COR-L47 (cell line): Measurements from ENCODE around the gene FRYL.
A peak's percentile ranks its signal among the peaks of the same experiment; 100 is the strongest.

Experiments
- DNase-seq: peaks from one replicate; lab custom pipeline; 2025; lab: John Stamatoyannopoulos, UW

Gene FRYL

DNA sequence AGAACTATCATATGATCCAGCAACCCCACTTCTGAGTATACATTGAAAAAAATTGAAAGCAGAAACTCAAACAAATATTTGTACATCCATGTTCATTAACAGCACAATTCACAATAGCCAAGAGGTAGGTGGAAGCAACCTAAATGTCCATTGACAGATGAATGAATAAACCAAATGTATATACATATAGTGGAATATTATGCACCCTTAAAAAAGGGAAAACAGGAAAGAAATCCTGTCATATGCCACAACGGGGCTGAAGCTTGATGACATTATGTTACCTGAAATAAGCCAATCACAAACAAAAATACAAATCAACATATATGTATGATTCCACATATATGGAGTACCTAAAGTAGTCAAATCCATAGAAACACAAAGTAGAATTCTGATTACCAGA, 222.1 kb downstream of the FRYL start:
- DNase-seq, result no peak

DNA sequence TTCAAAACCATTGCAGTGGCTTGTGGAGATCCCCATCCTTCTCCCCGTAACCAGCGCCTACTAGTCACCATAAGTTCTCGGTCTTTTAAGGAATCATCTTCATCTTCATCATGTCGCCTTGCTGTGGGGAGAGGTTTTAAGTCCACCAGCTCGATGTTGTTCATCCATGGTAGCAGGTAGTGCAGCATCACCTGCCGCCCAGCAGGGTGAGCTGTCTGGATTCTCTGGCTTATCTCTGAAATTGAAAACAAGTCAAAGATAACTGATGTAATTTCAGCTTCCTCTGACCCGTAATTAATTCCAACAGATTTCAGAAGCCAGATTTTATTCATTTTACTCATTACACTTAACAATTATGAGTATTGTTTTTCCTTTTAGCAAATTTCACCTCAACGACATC, 222.6 kb downstream of the FRYL start:
- peak; percentile 4 for DNase-seq

DNA sequence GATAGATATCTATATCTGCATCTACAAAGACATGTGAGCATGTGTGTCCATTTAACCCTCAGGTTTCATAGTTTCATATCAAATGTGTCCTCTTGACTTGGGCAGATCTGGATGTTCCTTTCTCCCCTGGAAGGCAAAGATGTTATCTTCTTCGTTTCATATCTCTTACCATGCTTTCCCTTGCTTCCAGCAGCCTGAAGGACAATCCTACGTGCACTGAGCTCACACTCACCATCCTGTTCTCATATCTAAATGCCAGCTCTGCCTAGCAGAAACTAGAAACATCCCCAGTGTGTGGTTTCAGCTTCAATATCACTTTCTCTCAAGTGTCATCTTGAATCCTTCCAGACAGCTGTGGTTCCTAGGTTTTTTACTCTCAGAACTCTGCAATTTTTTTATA, 223.8 kb downstream of the FRYL start:
- no peak for DNase-seq

DNA sequence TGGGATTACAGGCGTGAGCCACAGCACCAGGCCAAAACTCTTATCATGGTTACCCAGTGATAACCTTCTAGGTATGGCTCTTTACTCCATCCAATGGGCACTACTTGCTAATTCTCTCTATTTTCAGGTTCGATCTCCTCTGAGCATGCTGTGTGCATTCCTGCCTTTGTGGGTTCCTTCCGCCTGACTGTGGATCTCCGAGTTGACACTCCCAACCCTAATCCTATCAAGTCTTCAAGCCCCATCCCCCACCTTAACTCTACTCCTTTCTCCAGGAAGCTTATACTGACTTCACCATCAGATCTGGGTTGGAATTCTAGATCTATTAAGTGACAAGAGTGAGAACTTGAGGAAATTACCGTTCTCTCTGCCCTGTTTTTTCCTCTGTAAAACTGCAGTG, 225.5 kb downstream of the FRYL start:
- DNase-seq, result no peak

DNA sequence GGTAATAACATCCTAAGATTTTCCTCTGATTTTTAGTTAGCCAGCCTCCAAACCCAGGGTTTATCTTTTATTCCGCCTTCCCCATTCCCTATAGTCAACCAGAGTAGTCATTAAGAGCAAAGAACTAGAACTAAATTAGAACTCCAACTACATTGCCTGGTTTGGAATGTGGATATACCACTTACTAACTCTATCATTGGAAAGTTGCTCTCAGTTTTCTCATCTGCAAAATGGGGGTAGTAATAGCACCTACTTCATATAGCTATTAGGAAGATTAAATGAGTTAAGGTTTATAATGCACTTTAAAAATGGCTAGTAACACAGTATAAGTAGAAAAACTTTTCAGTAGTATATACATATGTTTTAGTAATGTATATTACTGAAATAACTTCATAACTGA, 226.4 kb downstream of the FRYL start:
- DNase-seq, result no peak

DNA sequence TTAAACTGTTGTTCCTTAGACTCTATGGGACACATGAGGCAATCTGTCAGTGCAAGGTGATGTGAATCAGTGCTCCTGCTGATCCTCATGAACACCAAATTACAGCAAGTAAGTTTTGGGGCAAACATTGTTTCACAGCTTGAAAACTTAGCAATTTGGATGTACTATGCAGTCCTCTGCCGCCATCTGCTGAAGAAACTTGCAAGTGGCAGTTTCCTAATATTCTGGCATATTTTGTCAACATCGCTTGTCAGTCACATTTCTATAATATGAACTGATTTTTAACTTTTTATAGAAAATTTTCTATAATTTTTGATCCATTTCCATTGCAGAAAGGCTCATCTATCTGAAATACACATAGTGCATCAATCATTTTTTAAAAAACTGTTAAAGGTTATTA, 233.7 kb downstream of the FRYL start:
- peak; percentile 29 for DNase-seq

DNA sequence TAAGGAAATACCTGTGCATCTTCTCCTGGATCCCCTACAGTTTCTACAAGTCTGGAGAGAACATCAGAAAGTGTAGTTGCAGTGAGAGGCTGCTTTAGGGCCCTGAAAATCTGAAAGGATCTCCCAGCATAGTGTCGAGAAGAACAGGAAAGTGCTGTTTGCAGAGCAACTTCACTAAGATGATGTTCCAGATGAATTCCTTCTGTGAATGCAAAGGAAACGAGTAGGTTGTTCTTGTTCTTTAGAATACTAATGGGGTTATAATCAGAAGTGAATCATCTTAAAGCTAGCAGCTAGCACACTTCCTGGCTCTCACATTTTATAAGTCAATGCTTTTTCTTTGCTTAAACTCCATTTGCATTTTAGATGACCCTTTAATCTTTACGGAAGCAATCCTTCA, 236.3 kb downstream of the FRYL start:
- DNase-seq, result no peak

DNA sequence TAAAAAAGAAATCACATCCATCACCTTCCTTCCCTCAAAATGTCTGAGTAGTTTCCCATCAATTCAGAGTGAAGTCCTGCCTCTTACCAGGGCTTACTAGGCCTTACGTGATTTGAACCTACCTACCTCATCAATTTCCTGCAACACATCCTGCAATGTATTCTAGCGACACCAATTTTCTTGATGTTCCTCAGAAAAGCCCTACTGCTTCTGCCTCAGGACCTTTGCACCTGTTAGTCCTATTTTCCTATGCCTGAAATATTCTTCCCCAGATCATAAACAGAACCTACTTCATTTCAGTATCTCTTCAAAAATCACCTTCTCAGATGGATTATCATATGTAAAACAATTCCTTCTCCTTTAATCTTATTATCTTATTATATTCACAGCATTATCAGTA, 237.2 kb downstream of the FRYL start:
- no peak for DNase-seq

DNA sequence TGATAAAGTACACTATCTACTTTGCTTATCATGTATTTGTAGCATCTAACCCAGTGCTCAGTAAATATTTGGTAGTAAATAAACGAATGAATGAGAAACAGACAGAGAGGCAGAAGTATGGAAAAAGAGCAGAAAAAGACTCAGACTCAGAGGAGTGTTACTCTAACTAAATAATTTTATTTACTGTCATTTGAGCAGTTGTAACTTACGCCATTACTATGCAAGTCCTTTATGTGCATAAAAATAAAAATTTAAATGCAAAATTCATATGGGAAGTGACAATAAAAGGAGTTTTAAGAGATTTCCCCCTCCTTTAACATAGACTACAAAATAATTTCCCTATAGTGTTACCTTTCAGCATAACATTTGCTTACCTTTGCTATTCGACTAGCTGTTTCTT, 240.5 kb downstream of the FRYL start:
- DNase-seq, result no peak

DNA sequence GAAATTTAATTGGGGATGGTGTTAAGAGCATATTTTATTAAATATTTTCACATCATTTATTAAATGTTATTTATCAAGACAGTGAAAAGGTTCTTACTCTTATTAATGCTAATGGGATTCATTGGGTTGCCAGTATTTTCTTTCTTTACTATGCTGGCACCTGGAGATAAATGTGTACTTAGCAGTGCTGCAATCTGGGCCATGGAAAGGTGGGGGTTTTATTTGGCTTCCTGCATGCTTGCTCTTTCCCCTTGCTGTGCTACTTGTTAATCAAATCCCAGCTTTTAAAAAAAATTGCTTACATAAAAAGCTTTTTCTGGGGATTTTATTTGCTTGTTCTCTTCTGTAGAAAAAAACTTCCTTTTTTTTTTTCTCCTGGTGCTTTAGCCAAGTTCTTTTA, 241.7 kb downstream of the FRYL start:
- peak; percentile 36 for DNase-seq

DNA sequence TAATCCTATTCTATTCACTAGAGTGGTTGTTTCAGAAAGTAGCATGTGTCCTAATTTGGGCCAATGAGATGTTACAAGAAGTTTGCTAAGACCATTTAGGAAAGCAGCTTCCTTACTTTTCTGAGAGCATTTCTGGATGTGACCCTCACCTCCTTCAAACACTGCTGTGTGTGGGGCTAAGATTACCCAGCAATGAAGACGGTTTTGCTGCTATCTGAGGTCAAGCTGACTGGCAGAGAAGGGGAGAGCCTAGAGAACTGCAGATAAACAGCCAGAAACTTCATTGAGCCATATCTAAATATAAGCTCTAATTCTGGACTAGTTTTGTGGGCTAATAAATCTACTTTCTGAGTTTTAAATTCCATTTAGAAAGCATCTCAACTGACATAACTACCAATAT, 253.7 kb downstream of the FRYL start:
- no peak for DNase-seq

DNA sequence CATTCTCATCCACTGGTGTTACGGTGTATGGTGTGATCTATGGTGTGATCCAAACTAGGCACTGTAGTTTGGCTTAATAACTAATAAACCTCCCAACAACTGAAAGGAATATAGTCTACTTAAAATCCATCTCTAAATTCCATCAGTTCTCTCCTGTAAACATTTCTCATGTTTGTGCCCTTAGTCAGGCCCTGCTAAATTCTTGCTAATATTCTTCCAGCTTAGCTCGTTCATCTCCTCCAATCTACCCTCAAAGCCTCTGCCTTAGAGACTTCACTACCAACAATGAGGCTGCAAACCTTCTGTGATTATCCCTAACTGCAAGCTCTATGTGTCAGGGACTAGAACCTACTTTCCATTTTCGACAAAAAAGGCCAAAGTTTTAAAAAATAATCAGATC, 261.9 kb downstream of the FRYL start:
- DNase-seq, result no peak

DNA sequence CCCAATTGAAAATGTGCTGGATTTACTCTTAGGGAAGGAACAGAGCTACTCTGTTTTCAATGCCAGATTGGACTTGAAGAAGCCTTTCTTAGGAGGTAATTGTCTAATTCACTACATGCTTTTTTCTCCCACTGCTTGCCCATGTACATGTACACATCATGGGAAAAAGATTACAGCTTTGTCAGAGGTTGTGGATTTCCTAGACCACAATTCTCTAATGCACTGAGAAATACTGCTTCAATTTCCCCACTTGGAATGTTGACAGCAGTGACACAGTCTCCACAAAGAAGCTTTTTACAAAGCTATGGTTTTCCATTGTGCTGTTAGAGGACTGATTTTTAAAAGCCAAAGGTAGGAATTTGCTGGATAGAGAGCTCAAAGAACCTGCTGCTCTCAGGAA, 270.5 kb downstream of the FRYL start:
- no peak for DNase-seq

DNA sequence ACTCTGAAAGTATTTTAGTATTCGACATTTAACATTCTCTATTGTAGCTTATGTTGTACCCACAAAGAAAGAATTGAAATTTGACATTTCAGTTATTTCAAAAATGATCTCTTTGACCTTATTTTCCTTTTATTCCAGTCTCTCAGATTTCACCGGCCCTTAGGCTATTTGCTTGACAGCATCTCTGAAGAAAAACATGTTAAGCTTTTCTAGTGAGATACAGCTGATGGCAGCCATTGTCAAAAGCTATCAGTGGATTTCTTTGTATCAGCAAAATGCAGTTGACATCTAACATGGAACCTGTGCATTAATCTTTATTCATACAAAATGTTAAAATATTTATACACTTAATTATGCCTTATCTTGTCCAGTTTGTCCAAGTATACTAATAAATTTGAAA, 273.4 kb downstream of the FRYL start:
- no peak for DNase-seq

DNA sequence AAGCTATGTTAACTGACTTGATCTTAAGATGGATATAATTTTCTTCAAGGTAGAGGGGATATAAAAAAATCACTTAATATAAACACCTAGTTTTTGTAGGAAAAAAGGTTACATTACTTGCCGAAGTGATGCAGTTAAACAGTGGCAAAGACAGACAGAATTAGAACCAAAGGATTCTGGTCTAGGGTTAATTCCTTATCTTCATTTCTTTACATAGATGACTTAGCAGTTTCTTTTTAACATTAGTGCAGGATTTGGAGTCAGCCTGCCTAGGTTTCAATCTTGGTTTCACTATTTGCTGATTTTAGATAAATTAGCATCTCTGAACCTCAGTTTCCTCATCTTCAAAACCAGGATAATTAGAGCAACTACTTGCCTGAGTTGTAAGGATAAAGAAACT, 275.7 kb downstream of the FRYL start:
- no peak for DNase-seq

DNA sequence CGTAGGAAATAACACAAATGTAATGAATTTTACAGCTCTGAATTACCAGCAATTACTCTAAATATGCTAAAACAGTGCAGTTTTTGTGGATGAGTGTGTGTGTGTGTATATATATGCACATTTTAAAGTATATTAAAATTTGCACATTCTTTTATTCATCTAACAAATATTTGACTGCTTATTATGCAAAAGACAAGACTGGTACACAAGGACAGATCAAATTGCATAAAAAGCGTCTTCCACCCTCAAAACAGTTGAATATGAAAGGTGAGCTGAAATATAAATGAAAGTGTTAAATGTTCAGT, 276.1 kb downstream of the FRYL start:
- no peak for DNase-seq

DNA sequence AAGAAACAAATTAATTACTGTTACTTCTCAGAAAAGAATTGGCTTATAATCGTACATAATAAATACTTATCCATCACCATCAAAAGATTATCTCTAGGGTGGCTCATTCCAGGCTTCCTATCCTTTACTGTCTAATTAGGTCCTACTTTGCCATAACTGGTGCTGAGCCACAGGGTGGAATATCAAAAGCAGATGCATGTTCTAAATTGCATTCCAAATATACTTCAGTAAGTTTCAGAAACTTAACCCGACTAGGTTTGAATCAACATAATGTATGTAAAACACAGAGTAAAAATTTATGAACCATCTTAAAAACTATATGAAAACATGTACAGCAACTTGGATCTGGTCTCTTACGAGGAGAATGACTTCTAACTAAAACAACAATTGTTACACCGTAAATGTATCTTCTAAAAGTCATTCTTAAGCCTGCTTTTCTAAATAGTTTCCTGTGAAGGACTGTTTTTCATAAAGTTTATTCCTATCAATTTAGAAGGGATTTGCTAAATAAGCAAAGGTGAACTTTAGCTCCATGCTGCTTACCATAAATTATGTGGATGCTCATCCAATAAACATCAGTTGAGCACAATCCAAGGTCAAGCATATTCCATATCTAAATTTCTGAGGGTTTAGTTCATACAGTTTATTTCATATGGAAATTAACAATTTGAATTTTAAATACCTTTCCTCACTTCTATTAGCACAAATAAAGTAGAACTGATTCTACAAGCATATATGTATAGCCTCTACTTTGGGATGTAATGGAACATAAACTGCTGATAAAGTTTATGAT, 276.6 kb downstream of the FRYL start:
- DNase-seq, result no peak

DNA sequence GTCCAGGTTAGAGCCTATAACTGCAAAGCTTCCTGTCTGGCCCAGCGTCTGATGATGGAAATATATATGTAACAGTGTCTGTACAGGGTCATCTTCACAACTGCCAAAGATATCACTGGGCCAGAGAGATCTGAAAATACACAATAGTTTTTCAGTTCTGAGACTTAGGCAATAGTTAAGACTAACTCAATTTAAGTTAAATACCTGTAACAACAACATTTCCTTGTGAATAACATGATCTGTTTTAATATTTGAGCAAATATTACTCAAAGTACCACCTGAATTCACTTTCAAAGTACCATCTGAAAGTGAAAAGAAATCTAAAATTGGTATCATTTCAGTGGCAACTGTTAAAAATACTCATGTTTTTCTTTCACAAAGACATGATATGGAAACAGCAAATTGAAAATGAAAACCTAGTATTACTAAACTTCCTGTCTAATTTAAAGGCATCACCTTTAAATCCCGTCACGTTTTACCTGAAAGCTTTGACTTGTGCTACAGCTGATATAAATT, 280.5 kb downstream of the FRYL start:
- no peak for DNase-seq

DNA sequence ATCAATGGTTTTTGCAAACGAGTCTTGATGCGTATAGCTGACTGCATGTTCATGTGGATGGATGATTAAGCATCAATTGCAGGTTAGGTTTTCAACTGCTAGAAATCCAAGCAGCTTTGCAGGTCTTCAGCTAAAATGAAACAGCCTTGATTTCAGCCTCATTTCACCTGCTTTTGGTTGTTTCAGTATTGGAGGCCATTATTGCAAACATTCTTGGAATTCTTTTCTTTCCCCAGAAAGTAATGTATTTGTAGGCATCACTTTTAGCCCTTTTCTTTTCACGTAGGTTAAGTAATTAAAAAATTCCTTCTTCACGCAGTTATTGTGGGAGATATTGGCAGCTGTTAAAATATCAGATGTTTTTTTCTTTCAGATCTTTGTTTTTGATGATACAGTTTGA, 281.2 kb downstream of the FRYL start:
- DNase-seq, result no peak

DNA sequence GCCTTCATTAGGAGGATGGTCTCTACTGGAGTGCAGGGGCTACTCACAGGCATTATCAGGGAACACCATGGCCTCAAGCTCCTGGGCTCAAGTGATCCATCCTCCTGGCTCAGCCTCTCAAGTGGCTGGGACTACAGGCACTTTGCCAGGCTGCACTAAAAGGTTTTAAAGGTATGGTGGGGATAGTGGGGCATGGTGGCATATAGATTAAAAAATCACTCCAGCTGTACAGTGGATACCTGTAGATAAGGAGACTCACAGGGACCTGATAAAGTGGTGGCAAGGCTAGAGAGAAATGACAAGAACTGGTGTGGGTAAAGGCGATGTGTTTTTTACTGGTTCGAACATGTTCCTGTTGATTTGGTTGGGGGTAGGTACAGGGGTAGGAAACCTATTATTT, 284.1 kb downstream of the FRYL start:
- DNase-seq, result no peak

DNA sequence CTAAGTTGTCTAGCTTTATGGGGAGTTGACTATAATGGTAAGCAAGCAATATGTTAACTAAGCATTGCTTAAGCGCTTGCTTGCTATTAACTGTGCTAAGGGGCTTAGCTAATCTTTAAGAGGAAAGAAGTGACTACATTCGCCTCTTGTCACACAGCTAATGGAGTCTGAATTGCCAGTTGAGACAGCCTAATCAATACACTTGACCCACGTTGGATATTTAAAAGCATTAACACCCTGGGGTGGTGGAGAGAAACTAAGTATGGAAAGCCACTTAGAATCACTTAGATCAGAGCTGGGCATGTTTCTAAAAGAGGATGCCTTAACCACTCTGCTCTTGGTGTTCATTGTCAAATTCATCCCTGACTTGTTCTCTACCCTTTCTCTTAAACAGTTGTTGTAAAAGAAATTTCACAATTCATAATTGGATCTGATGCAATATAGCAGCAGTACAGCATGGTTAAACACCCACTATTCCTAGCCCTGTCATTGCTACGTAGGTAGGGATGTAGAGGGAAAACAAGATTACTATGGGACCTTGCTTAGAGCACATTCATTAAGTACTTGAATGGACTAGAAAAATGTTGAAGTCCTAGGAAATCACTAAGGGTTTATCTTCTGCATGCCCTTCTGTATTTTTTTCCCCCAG, 286.5 kb downstream of the FRYL start:
- no peak for DNase-seq

DNA sequence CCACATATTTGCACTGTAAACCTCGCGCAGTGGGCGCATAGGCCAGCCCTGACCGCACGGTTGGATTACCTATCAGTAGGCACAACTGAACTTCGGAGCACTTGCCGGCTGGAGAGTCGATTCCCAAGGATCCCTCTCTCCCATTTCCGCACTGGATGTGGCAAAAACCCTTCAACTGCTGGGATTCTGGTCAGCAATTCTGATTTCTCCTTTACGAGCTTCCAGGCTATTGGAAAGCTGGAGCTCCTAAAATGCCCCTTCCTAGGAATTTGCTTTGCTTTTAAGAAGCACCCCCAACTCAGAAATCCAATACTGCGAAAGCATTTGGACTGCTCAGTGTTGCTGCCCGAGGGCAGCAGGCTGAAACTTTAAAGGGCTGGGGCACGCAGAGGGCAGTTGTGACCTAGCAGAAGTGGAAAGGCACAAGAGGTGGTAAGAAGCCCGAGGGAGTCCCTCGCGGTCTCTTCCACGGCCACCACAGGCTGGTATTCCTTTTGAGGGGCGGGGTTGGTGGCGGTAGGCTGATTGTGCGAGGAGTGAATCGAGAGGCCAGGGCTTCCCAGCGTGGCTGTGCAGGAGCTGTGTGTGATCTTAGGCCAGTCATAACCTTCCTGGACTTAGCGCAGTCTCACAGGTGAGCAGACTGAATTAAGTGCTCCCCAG, 288.4 kb downstream of the FRYL start:
- no peak for DNase-seq
